HL-60 (cell line): ENCODE data around the gene RAF1.
A peak's percentile ranks its signal among the peaks of the same experiment; 100 is the strongest.

Source experiments
- DNase-seq, 2 experiments: peaks; one replicate each; pipeline ENCODE4 v3.0.0-alpha.2; 2010 to 2020; ENCODE audit warnings: low read depth in 1 of 2, low spot score in 1 of 2
- H3K27ac ChIP-seq: fragments of 250-450 bp; sonication (Bioruptor Pico); replicated peaks from 2 replicates; pipeline ENCODE4 v1.5.1; 2020; ENCODE audit warnings: mild to moderate bottlenecking, moderate library complexity
- H3K27me3 ChIP-seq: fragments of 250-450 bp; sonication (Bioruptor Pico); 2 replicates; pipeline ENCODE4 v1.5.1; 2021; ENCODE audit warnings: mild to moderate bottlenecking, moderate library complexity; ENCODE audit not compliant: insufficient read depth, poor library complexity, severe bottlenecking
- H3K4me3 ChIP-seq: replicated peaks from 2 replicates; pipeline ENCODE4 v1.5.1; 2011; ENCODE audit warnings: mild to moderate bottlenecking, control low read depth, low read length; ENCODE audit not compliant: insufficient read depth
- CTCF ChIP-seq: IDR thresholded peaks from one replicate; pipeline ENCODE4 v1.5.1; 2011; ENCODE audit warnings: low read length, control low read depth, inconsistent platforms; ENCODE audit not compliant: insufficient read depth
- GABPA ChIP-seq: IDR thresholded peaks from 2 replicates; pipeline ENCODE4 v1.6.1; 2012; ENCODE audit warnings: low read depth
- POLR2AphosphoS5 ChIP-seq: IDR thresholded peaks from 2 replicates; pipeline ENCODE4 v1.6.1; 2012; ENCODE audit warnings: low read depth
- REST ChIP-seq: IDR thresholded peaks from 2 replicates; pipeline ENCODE4 v1.6.1; 2012; ENCODE audit warnings: low read depth; ENCODE audit not compliant: insufficient replicate concordance
- SPI1 ChIP-seq: IDR thresholded peaks from 2 replicates; pipeline ENCODE4 v1.6.1; 2012; ENCODE audit warnings: low read depth, mild to moderate bottlenecking, borderline replicate concordance

RAF1 gene

GRCh38 chr3:12591456-12591855 is 72.5 kb downstream of the RAF1 start:
- H3K27ac ChIP-seq, result no peak overlapping the region
- no peak overlapping the region for H3K4me3 ChIP-seq
- no peaks in the 10 kb centered on the region for H3K27me3 ChIP-seq
- no peak for DNase-seq
- TF ChIP-seq CTCF (no peak), GABPA (no peak), REST (no peak), POLR2AphosphoS5 (no peak), SPI1 (no peak)

- Histone ChIP-seq H3K27ac (no peak overlapping the region), H3K27me3 (no peaks in the 10 kb centered on the region), H3K4me3 (no peak overlapping the region)
- TF ChIP-seq POLR2AphosphoS5 (no peak), SPI1 (peak; percentile 16; the same call in 1 of the 2 replicates)
- peak in 1 of 2 experiments; percentile 69 for DNase-seq
These were observed 73.8 kb downstream of the RAF1 start for GRCh38 chr3:12590096-12590495.

- no peak overlapping the region for H3K4me3 ChIP-seq
These were observed 75.6 kb downstream of the RAF1 start for GRCh38 chr3:12588039-12589009.

More at GRCh38 chr3:12588039-12589009, 75.6 kb downstream of the RAF1 start:
- H3K27me3 ChIP-seq, result no peaks in the 10 kb centered on the region
- H3K27ac ChIP-seq, result no peak overlapping the region
- DNase-seq, result no peak
- TF ChIP-seq POLR2AphosphoS5 (0 out of 2 replicates have a peak, but pooled peaks have one; percentile 24), SPI1 (no peak), CTCF (no peak), GABPA (no peak), REST (no peak)
